Smooth muscle cell (in vitro differentiated cells): ENCODE results near the gene ABCB11. TPM values are rescaled to one million over a fixed set of nuclear protein-coding genes. Genes with fewer than 3 reads are reported as not detected.

Experiments used
- DNase-seq: peaks from one replicate; lab custom pipeline; 2025; ENCODE audit not compliant: unreplicated experiment; lab: John Stamatoyannopoulos, UW
- H2AFZ ChIP-seq: fragments of 200-600 bp; sonication (generic); 2 replicates; pipeline ENCODE4 v1.6.0; 2016; ENCODE audit warnings: antibody characterized with exemption, low read depth, mild to moderate bottlenecking
- H3F3A ChIP-seq: fragments of 200-600 bp; sonication (generic); 2 replicates; pipeline ENCODE4 v1.6.0; 2017; ENCODE audit warnings: antibody characterized with exemption, low read depth
- H3K27ac ChIP-seq: fragments of 200-600 bp; sonication (generic); 2 replicates; pipeline ENCODE4 v1.5.1; 2016; ENCODE audit warnings: low read depth, mild to moderate bottlenecking
- H3K27me3 ChIP-seq: fragments of 200-600 bp; sonication (generic); 2 replicates; pipeline ENCODE4 v1.6.1; 2016; ENCODE audit warnings: low read depth, mild to moderate bottlenecking
- H3K36me3 ChIP-seq: fragments of 200-600 bp; sonication (generic); 2 replicates; pipeline ENCODE4 v1.5.1; 2016; ENCODE audit warnings: low read depth
- H3K4me1 ChIP-seq: fragments of 200-600 bp; sonication (generic); 2 replicates; pipeline ENCODE4 v1.5.1; 2016; ENCODE audit warnings: low read depth
- H3K4me2 ChIP-seq: fragments of 200-600 bp; sonication (generic); 2 replicates; pipeline ENCODE4 v1.6.0; 2016; ENCODE audit warnings: mild to moderate bottlenecking
- H3K4me3 ChIP-seq: fragments of 200-600 bp; sonication (generic); 2 replicates; pipeline ENCODE4 v1.5.1; 2016; ENCODE audit warnings: mild to moderate bottlenecking
- H3K79me2 ChIP-seq: fragments of 200-600 bp; sonication (generic); 2 replicates; pipeline ENCODE4 v1.6.0; 2016; ENCODE audit warnings: low read depth, mild to moderate bottlenecking
- H3K9ac ChIP-seq: fragments of 200-600 bp; sonication (generic); 2 replicates; pipeline ENCODE4 v1.6.0; 2016; ENCODE audit warnings: low read depth
- H3K9me3 ChIP-seq: fragments of 200-600 bp; sonication (generic); replicated peaks from 2 replicates; pipeline ENCODE4 v1.5.1; 2016; ENCODE audit warnings: low read depth
- H4K20me1 ChIP-seq: fragments of 200-600 bp; sonication (generic); 2 replicates; pipeline ENCODE4 v1.6.0; 2016; ENCODE audit warnings: low read depth
- CTCF ChIP-seq: fragments of 200-600 bp; sonication (generic); IDR thresholded peaks from 2 replicates; pipeline ENCODE4 v1.5.1; 2017; ENCODE audit warnings: borderline replicate concordance, mild to moderate bottlenecking, antibody characterized with exemption; ENCODE audit not compliant: insufficient read depth, poor library complexity, severe bottlenecking
- WGBS: methylation state at CpG from one replicate; pipeline ENCODE4 v1.1.7; 2016; ENCODE audit warnings: low lambda C conversion rate; 5-methylcytosine and 5-hydroxymethylcytosine counted together
- polyA plus RNA-seq: library from polyadenylated mRNA; unstranded; fragments of >200 nt; fragmentation: Nextera tagmentation; extraction: Ambion mirVana; gene quantifications from 2 replicates; pipeline ENCODE4 v1.2.1, GENCODE V29; 2016
- total RNA-seq: library from RNA; depleted of rRNA; stranded (reverse); fragments of >200 nt; gene quantifications from 2 replicates; pipeline ENCODE4 v1.2.3, GENCODE V29; 2014

Gene ABCB11
- total and polyA plus RNA-seq, 2 experiments from 2014 or later = 0.04 to 0.05 TPM

GRCh38 chr2:169038338-169038757, 7.2 kb upstream of the ABCB11 start:
- no peak overlapping the region for H3K4me2 ChIP-seq
- no peak overlapping the region for H3K27ac ChIP-seq
- H2AFZ ChIP-seq = no peak overlapping the region
- 21% methylated on average over 2 of the region's 2 CpGs for WGBS
- H3K79me2 ChIP-seq = no peaks in the 10 kb centered on the region
- no peaks in the 10 kb centered on the region for H3F3A ChIP-seq
- H3K9me3 ChIP-seq = peaks cover 9% of the 10 kb centered on the region
- H3K36me3 ChIP-seq = no peaks in the 10 kb centered on the region
- TF ChIP-seq CTCF = no peak
- H4K20me1 ChIP-seq = no peaks in the 10 kb centered on the region
- peaks cover 25% of the 10 kb centered on the region for H3K27me3 ChIP-seq
- no peak overlapping the region for H3K4me3 ChIP-seq
- no peak overlapping the region for H3K9ac ChIP-seq
- DNase-seq = no peak
- no peaks in the 10 kb centered on the region for H3K4me1 ChIP-seq

GRCh38 chr2:169036736-169037440, 5.8 kb upstream of the ABCB11 start:
- Histone ChIP-seq H3K9me3 (no peaks in the 10 kb centered on the region), H3K4me1 (no peaks in the 10 kb centered on the region), H3K79me2 (no peaks in the 10 kb centered on the region), H3K4me3 (no peak overlapping the region), H3K36me3 (no peaks in the 10 kb centered on the region), H4K20me1 (no peaks in the 10 kb centered on the region), H3K9ac (no peak overlapping the region), H3K27ac (no peak overlapping the region), H3F3A (no peaks in the 10 kb centered on the region), H3K4me2 (no peak overlapping the region), H3K27me3 (peaks cover 25% of the 10 kb centered on the region), H2AFZ (no peak overlapping the region)
- DNase-seq = no peak
- 85% methylated on average over 4 of the region's 4 CpGs for WGBS
- no peak for TF ChIP-seq CTCF

- no peak overlapping the region for H3K27ac ChIP-seq
- DNase-seq = no peak
- H3K4me1 ChIP-seq = no peaks in the 10 kb centered on the region
- H2AFZ ChIP-seq = no peak overlapping the region
- no peaks in the 10 kb centered on the region for H4K20me1 ChIP-seq
- no peaks in the 10 kb centered on the region for H3K9me3 ChIP-seq
- WGBS = 92% methylated on average over 1 of the region's 1 CpG
- H3F3A ChIP-seq = no peaks in the 10 kb centered on the region
- no peak for TF ChIP-seq CTCF
- H3K36me3 ChIP-seq = no peaks in the 10 kb centered on the region
- no peaks in the 10 kb centered on the region for H3K79me2 ChIP-seq
- no peak overlapping the region for H3K4me2 ChIP-seq
- H3K4me3 ChIP-seq = no peak overlapping the region
- H3K9ac ChIP-seq = no peak overlapping the region
- H3K27me3 ChIP-seq = peaks cover 25% of the 10 kb centered on the region
Observed at GRCh38 chr2:169035887-169036286, 4.8 kb upstream of the ABCB11 start.

- Histone ChIP-seq H4K20me1 (no peaks in the 10 kb centered on the region), H3K36me3 (no peaks in the 10 kb centered on the region), H3K9ac (no peak overlapping the region), H3F3A (no peaks in the 10 kb centered on the region), H3K4me2 (no peak overlapping the region), H3K27ac (no peak overlapping the region), H2AFZ (no peak overlapping the region), H3K9me3 (no peaks in the 10 kb centered on the region), H3K4me1 (no peaks in the 10 kb centered on the region), H3K79me2 (no peaks in the 10 kb centered on the region), H3K4me3 (no peak overlapping the region), H3K27me3 (peaks cover 20% of the 10 kb centered on the region)
- DNase-seq = no peak
- TF ChIP-seq CTCF = no peak
Observed at GRCh38 chr2:169034984-169035544, 3.9 kb upstream of the ABCB11 start.
